ENCODE measurements around the gene TYW5.
A peak's percentile ranks its signal among the peaks of the same experiment; 100 is the strongest.

Gene TYW5

GRCh38 chr2:199910338-199911051 lies 44.8 kb downstream of the TYW5 start:
- Mint-ChIP-seq H3K9me3 (peaks cover 9% of the 10 kb centered on the region), H3K27ac (peak overlapping the region; percentile 94), H3K36me3 (ENCODE audit: low read depth) (peaks cover 22% of the 10 kb centered on the region), H3K4me3 (peak overlapping the region; percentile 96), H3K4me1 (peaks cover 32% of the 10 kb centered on the region), H3K27me3 (ENCODE audit: low read depth, poor library complexity) (peaks cover 4% of the 10 kb centered on the region)
- TF ChIP-seq CTCF (IDR thresholded peaks at IDR 0.05): no peak
- no peak for DNase-seq

GRCh38 chr2:199907008-199907714 lies 48.1 kb downstream of the TYW5 start:
- no peaks in the 10 kb centered on the region for H3K36me3 Mint-ChIP-seq (ENCODE audit: low read depth)
- no peaks in the 10 kb centered on the region for H3K9me3 Mint-ChIP-seq
- H3K27ac Mint-ChIP-seq: no peak overlapping the region
- no peak for DNase-seq
- peaks cover 18% of the 10 kb centered on the region for H3K4me1 Mint-ChIP-seq
- H3K4me3 Mint-ChIP-seq: no peak overlapping the region
- peaks cover 4% of the 10 kb centered on the region for H3K27me3 Mint-ChIP-seq (ENCODE audit: low read depth, poor library complexity)
- TF ChIP-seq CTCF (IDR thresholded peaks at IDR 0.05): no peak

DNA sequence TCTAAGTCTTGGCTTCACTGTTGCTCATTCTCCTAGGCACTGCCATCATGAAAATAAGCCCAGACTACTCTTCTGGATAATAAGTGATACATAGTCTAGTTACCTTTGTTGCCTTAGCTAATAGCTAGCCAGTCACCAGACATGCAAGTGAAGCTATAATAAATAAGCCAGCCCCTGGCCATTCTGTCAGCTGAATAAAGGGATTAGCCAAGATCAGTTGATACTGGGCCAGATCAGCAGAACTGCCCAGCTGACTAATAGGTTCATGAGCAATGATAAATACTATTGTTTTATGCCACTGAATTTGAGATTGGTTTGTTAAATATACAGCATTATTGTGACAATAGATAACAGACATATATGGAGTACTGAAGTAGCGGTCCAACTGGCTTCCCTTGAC lies 52.2 kb downstream of the TYW5 start:
- no peaks in the 10 kb centered on the region for H3K36me3 Mint-ChIP-seq (ENCODE audit: low read depth)
- no peak overlapping the region for H3K27ac Mint-ChIP-seq
- TF ChIP-seq CTCF (IDR thresholded peaks at IDR 0.05): no peak
- no peak for DNase-seq
- H3K4me1 Mint-ChIP-seq: no peaks in the 10 kb centered on the region
- no peak overlapping the region for H3K4me3 Mint-ChIP-seq
- H3K27me3 Mint-ChIP-seq (ENCODE audit: low read depth, poor library complexity): peaks cover 4% of the 10 kb centered on the region
- H3K9me3 Mint-ChIP-seq: no peaks in the 10 kb centered on the region

DNA sequence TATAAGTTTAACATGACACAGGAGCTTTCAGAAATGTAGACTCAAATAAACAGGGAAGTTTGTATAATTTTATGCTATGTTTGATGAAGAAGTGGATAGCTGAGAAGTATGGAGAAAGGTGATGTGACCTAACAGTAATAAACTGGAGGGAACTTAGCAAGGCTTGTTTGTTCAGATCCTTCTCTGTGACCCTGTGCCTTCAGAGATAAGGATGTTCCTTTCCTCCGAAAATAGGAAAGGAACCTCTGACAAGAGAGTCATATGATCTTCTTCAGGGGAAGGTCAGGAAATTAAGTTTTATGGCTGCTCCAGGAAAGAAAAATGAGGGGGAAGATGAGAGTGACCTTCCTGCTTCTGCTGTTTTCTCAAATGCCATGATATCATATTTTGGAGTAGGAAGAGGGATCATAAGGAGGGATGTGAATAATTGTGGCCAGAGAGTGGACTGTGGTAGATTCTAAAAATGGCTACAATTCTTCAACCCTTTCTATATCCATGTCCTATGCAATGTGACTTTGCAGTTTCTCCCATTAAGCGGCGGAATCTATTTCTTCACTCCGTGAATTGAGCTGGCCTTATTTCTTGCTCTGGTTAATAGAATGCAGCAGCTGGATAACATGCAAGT lies 52.7 kb downstream of the TYW5 start:
- no peak overlapping the region for H3K27ac Mint-ChIP-seq
- no peaks in the 10 kb centered on the region for H3K36me3 Mint-ChIP-seq (ENCODE audit: low read depth)
- H3K9me3 Mint-ChIP-seq: no peaks in the 10 kb centered on the region
- peaks cover 4% of the 10 kb centered on the region for H3K27me3 Mint-ChIP-seq (ENCODE audit: low read depth, poor library complexity)
- H3K4me1 Mint-ChIP-seq: no peaks in the 10 kb centered on the region
- no peak for TF ChIP-seq CTCF (IDR thresholded peaks at IDR 0.05)
- no peak overlapping the region for H3K4me3 Mint-ChIP-seq
- DNase-seq: no peak

- DNase-seq: no peak
Measured at GRCh38 chr2:199901942-199902341, 53.3 kb downstream of the TYW5 start.

More at GRCh38 chr2:199901942-199902341, 53.3 kb downstream of the TYW5 start:
- Mint-ChIP-seq H3K36me3 (ENCODE audit: low read depth) (no peaks in the 10 kb centered on the region), H3K4me1 (no peaks in the 10 kb centered on the region), H3K27ac (no peak overlapping the region), H3K27me3 (ENCODE audit: low read depth, poor library complexity) (peaks cover 2% of the 10 kb centered on the region), H3K4me3 (no peak overlapping the region), H3K9me3 (no peaks in the 10 kb centered on the region)
- TF ChIP-seq CTCF (IDR thresholded peaks at IDR 0.05): no peak

All from nephron progenitor cell (in vitro differentiated cells).